NCI-H146 treated with DMSO at 0.1 percent for 48 hours (cell line): ENCODE results near the gene SNX3.
"Not testable (repeated sequence)": the region's sequence is repeated elsewhere in the genome, so short reads cannot be mapped to it uniquely, and the experiment has no call there.

Experiments
- DNase-seq: peaks from one replicate; lab custom pipeline; 2025; ENCODE audit not compliant: unreplicated experiment; lab: John Stamatoyannopoulos, UW

The SNX3 gene

DNA sequence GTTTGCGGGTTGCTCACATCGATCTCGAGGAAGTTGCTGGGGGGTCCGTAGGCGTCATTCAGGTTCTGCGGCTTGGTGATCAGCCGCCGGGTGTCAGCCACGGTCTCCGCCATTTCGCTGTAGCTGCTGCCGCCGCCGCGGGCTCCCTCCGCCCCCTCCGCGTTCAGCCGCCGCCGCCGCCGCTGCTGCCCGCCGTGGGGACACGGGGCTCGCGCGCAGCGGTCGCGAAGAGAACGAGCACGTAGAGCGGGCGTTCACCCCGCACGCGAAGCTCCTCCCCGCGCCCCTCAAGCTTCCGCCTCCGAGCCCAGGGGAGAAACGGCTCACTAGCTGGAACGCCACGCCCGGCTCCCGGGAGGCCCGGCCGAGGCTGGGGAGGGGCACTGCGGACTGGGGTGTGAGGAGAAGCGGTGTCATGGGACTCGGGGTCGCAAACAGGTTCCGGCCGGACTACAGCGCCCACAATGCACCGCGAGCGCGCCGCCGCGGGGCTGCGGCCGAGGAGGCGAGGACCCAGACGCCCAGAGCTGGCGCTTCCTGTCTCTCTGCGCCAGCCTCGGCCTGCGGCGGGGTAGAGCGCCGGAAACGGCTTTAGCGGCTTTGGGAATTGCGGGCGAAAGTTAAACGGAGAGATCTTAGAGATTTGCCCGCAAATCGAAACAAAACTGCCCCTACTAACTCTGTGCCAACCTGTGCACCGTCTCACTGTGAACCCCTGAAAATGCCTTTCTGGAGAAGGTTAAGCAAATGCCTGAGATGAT, at the start of gene SNX3:
Gene SNX3 (minus strand): TSS at position 232 of the 761 bp plus-strand sequence. CDS start 119 bp downstream, at position 113.
- DNase-seq: peak; percentile 88

DNA sequence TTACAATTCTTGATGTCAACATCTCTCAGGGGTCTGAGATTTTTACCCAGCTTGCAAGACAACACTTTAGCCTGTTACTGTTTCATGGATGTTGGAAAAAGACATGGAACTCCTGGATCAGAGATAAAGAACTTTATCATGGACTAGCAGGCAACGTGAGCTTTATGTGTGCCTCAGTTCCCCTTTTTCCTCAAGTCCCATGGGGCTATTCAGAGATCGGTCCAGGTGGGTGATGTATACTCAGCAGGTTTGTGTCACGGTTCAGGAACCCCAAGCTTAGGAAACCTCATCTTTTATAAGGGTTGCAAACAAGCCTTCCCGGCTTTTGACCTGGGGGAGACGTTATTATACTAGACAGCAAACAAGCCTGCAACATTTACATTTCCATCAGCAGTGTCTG, 49.0 kb upstream of the SNX3 start:
- DNase-seq: no peak

DNA sequence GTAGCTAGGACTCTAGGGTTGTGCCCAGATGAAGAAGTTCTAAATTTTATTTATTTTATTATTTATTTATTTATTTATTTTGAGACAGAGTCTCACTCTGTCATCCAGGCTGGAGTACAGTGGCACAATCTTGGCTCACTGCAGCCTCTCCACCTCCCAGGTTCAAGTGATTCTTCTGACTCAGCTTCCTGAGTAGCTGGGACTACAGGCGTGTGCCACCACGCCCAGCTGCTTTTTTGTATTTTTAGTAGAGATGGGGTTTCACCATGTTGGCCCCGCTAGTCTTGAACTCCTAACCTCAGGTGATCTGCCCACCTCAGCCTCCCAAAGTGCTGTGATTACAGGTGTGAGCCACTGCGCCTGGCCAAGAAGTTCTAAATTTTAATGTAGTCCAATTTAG, 47.8 kb upstream of the SNX3 start:
- DNase-seq: not testable (repeated sequence)

DNA sequence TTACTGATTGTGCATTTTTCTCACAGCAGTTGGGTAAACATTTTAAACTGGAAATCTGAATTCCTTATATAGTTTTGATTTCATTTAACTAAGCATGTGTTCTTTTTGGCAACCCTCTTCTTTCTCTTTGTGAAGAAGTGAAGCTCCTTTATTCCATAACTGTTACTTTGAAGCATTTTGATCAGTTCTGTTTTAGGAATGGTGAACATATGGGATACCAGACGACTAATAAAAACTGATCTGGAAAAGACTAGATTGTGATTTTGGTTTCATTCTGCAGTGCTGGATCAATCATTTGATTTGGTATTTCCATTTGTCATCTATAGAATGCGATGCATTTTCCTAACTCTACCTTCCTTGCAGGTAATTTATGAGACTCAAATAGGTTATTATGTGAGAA, 43.8 kb upstream of the SNX3 start:
- no peak for DNase-seq

DNA sequence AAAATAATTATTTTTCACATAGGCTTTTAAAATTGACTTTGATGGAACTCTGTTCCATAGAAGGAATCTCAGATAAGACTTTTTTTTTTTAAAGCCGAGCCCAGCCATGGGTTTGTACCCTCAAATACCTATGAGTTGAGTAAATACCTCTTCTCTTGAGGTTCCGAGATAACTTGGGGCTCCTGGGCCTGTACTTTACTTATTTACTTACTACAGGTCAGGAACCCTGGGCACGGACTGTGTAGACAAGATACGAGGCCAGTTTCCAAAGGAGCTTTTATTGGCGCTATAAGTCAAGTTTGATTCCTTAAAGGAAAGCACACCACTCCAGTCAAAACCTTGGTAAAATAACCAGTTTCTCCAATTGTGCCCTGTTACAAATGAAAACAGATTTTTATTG, 41.5 kb upstream of the SNX3 start:
- no peak for DNase-seq

DNA sequence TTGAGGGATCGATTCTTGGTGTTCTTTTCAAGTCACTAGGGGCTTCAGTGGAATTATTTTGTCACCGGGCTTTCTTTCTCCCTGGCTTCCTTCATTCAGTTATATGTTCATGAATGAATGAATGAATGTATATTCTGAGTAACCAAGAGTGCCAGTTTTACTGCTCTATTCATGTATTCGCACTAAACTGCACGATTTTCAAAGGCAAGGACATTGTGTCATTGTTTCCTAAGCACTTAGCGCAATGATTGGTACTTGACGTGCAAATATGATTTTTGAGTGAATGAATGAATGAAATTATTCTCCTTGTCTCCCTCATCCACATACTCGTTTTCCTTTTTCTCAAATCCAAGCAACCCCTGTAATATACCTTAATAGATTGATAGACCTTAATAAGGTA, 34.8 kb upstream of the SNX3 start:
- DNase-seq: no peak

DNA sequence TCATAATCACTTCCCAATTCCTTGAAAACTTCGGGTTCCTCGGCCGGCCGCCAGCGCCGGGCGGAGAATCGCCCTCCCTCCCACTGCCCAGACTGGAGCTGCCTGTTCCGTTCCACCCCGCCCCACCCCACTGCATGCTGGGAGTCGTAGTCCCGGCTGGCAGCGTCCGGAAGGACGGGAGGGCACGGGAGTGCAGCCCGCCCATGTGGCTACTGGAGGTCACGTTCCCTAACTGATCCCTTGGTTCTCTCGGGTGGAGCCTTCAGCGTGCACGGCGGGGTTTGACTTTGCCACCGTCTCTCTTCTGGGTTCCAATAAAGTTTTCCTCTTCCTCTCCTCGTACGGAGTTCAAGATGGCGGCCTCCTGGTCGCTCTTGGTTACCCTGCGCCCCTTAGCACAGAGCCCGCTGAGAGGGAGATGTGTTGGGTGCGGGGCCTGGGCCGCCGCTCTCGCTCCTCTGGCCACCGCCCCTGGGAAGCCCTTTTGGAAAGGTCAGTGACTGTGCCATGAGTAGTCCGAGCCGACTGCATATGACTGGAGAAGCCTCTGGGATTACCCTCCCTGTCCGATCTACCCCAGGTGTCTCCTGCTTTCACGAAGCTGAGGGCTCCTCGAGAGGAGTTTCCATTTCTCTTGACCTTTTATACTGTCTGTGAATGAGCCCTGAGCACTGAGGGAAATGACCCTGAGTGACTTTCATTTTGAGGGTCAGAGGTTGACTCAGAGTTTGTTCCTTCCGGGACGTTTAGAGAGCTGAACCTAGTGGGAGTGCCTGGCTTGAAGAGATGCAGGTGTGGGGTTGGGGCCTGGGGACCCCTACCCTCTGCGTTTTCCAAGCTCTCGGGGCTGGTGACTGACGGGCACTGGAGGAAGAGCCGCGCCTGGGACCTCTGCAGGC, 34.1 kb upstream of the SNX3 start, which contains the start of gene AFG1L:
Gene AFG1L (plus strand): TSS at position 328 of the 899 bp plus-strand sequence. CDS start 26 bp downstream, at position 354.
- peak; percentile 66 for DNase-seq

DNA sequence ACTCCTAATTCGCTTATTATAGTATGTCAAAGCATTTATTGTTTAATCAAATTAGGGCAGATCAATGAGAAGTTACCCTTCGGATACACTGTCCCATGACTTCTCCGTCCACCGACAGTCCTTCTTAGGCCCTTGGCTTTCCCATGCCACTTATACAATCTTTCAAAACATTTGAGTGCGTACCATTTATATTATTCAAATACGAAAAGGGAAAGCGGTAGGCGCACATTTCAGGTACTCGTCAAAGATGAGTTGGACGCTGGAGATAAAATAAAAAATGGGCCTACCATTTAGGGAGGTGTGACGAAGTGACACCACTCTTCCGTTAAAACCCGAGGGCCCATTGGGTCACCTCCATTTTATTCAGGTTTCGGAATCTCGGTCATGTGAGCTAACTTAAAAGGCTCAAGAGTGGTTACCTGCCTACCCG, 33.5 kb upstream of the SNX3 start:
- peak; percentile 58 for DNase-seq

DNA sequence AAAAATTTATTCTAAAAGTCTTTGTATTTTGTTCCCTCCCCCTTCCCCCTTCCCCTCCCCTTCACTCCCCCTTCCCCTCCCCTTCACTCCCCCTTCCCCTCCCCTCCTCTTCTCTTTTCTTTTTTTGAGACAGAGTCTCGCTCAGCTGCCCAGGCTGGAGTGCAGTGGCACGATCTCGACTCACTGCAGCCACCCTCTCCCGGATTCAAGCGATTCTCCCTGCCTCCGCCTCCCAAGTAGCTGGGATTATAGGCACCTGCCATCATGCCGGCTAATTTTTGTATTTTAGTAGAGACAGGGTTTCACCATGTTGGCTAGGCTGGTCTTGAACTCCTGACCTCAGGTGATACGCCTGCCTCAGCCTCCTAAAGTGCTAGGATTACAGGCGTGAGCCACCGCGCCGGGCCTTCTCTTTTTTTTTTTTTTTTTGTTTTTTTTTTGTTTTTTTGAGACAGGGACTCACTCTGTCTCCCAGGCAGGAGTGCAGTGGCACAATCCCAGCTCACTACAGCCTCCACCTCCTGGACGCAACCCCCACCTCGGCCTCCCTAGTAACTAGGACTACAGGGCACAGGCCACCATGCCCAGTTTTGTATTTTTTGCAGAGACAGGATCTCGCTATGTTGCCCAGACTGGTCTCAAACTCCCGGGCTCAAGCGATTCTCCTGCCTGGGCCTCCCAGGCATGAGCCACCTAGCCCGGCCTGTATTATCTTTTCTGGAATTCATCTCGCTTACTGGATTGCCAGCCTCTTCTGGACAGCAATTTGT, 32.9 kb upstream of the SNX3 start:
- no peak for DNase-seq

DNA sequence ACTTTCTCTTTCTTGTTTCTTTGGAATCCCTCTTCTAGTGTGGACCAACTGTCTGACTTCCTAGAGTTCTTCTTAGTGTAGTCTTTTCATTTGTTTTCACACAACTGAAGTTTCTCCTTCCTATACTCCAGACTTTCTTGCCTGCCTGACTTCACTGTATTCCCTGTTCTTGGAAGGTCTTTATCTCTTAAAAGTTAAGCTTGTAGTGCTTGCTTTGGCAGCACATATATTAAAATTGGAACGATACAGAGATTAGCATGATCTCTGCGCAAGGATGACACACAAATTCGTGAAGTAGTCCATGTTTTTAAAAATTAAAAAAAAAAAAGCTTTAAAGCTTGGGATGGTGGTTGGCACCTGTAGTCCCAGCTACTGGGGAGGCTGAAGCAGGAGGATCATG, 31.7 kb upstream of the SNX3 start:
- not testable (repeated sequence) for DNase-seq

DNA sequence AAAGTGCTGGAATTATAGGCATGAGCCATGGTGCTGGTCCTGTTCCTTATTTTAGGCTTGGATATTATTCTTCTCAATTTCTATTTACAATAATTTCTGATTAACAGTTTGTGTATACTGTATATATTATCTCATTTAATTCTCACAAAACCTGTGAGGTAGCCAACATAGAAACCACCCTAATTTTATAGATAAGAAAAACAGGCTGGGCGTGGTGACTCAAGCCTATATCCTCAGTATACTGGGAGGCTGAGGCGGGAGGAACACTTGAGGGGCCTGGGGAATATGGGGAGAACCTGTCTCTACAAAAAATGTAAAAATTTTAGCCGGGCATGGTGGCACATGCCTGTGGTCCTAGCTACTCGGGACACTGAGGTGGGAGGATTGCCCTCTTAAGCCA, 30.3 kb upstream of the SNX3 start:
- DNase-seq: no peak

DNA sequence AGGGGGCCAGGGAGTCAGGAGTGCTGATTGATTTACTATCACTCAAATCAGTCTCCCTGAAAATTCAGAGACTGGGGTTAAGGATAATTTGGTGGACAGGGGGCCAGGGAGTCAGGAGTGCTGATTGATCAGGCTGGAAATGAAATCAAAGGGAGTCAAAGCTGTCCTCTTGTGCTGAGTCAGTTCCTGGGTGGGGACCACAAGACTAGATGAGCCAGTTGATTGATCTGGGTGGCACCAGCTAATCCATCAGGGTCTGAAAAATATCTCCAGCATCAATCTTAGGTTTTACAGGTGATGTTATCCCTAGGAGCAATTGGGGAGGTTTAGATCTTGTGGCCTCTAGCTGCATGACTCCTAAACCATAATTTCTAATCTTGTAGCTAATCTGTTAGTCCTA, 27.9 kb upstream of the SNX3 start:
- DNase-seq: no peak

DNA sequence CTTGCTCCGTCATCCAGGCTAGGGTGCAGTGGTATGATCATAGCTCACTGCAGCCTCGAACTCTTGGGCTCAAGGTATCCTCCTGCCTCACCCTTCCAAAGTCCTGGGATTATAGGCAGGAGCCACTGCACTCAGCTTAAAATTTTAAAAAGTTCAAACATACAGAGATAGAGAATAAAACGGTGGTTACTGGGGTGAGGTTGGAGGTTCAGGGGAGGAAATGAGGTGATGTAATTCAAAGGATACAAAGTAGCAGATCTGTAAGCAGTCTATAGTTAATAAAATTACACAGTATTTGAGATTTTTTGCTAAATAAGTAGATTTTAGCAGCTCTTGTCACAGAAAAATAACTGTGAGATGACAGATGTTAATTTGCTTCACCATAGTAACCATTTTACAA, 26.5 kb upstream of the SNX3 start:
- no peak for DNase-seq

DNA sequence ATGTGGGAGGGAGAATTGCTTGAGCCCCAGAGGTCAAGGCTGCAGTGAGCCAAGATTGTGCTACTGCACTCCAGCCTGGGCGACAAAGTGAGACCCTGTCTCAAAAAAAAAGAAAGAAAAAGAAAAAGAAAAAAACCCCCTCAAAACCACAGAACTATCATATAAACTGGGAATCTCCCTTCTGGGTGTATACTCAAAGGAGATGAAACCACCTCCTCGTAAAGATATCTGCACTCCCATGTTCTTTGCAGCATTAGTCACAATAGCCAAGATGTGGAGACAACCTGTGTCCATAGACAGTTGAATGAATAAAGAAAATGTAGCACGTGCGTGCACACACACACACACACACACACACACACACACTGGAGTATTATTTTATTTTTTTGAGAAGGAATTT, 25.5 kb upstream of the SNX3 start:
- no peak for DNase-seq

DNA sequence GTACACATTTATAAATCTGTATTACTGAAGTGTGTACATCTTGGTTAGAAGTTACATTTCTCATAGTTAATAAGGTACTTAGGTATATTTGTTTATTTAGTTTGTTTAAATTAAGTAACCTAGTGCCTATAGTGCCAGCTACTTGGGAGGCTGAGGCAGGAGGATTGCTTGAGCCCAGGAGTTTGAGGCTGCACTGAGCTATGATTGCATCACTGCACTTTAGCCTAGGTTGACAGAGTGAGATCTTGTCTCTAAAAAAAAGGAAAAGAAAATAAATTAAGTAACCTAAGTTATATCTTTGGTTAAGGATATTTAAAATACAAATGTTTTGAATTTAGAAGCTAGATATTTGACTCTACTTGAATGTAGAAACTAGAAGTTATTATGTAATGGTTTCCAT, 24.5 kb upstream of the SNX3 start:
- no peak for DNase-seq

DNA sequence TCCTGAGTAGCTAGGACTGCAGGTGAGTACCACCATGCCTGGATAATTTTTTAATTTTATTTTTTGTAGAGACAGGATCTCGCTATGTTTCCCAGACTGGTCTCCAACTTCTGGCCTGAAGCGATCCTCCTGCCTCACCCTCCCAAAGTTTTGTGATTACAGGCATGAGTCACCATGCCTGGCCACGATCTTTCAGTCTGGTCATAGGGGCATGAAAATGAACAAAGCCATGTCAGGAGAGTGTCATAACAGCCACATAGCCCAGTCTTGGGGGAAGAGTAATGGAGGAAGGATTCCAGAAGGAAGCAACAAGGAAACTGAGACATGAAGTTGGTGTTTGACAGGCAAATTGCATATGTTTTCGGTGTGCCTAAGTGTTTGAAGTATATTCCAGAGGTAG, 17.0 kb upstream of the SNX3 start:
- no peak for DNase-seq

DNA sequence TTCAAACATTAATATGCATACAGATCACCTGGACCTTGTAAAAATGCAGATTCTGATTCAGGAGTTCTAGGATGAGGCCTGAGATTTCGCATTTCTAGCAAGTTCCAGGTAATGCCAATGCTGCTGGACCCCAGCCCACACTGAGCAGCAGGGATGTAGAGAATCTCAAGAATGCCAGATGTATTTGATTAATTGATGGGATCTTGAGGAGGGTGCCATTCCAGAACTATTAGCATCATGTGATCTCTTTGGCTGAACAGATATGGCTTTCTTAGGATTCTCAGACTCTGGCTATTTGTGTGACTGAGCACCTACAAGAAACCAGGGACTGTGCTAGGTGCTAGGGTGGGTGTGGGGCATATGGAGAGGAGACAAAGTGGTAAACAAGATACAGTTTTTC, 16.5 kb upstream of the SNX3 start:
- DNase-seq: no peak

DNA sequence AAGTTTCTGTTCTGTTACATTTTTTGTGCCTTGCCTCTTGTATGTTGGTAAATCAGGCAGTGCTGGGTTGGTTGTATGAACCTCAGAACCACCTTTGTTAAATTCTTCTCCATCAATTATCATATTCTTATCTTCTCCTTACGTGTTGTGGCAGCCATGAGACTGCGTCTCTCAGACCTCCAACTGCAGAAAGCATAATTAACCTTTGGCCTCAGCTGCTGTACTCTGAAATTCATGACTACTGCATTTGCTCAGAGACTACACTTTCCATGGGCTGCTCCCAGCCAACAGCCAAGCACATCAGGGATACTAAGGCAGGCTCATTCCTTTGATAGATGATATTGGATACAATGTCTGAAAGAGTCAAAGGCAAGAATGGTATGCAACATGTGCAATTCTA, 15.1 kb upstream of the SNX3 start:
- no peak for DNase-seq

DNA sequence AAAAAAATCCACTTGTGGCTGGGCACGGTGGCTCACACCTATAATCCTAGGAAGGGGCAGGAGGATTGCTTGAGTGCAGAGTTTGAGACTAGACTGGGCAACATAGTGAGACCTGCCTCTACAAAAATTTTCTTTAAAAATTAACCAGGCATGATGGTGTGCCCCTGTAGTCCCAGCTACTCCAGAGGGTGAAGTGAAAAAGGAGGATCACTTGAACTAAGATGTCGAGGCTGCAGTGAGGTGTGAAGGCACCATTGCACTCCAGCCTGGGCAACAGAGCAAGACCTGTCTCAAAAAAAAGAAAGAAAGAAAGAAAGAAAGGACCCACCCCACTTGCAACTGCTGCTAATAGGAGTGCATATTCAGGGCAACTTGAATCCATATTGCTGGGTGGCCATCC, 13.7 kb upstream of the SNX3 start:
- no peak for DNase-seq

DNA sequence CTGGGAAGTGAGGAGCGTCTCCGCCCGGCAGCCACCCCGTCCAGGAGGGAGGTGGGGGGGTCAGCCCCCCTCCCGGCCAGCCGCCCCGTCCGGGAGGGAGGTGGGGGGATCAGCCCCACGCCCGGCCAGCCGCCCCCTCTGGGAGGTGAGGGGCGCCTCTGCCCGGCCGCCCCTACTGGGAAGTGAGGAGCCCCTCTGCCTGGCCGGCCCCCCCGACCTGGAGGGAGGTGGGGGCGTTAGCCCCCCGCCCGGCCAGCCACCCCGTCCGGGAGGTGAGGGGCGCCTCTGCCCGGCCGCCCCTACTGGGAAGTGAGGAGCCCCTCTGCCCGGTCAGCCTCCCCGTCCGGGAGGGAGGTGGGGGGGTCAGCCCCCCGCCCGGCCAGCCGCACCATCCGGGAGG, 9.1 kb upstream of the SNX3 start:
- DNase-seq: not testable (repeated sequence)

DNA sequence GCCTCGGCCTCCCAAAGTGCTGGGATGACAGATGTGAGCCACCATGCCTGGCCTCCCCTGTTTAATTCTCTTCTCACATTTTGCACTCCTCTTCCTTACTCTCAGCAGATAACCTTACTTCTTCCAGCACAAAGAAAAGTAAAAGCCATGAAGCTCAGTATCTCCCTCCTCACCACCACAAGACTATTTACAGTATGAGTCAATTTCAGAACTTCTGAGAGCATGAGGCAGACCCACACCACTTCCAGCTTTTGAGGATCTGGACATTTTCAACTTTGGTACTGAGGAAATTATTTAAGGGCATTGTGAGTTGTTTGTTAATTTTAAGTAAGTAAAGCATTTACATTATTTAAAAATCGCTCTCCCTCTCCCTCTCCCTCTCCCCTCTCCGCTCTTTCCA, 8.0 kb upstream of the SNX3 start:
- DNase-seq: no peak
